ENCODE data around the gene F2RL2. TPM values are rescaled to one million over a fixed set of nuclear protein-coding genes. Genes with fewer than 3 reads are reported as not detected.

F2RL2 gene
- total RNA-seq, 1 donor from 2014 or later: not detected

DNA sequence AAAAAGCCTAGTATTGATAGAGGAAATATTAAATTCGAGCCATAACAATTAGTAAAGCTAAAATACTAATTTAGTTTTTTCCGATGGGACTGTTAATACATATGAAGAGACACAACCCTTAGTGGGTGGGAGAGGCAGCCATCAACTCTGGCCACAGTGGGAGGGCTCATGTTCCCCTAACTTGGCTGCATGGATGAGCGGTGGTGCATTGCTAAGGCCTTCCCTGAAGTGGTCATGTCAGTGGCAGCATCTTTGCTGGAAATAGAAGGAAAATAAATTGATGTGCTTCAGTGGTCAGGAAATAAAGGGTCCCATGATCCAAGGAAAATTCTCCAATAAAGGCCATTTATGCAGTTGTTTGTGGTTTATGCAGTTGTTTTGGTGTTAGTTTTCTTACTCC, 33.9 kb upstream of the F2RL2 start:
- no peak overlapping the region for H3K4me3 Mint-ChIP-seq (ENCODE audit: low read depth)
- no peak overlapping the region for H3K27ac Mint-ChIP-seq
- no peak for DNase-seq (ENCODE audit: low spot score, unreplicated experiment)

DNA sequence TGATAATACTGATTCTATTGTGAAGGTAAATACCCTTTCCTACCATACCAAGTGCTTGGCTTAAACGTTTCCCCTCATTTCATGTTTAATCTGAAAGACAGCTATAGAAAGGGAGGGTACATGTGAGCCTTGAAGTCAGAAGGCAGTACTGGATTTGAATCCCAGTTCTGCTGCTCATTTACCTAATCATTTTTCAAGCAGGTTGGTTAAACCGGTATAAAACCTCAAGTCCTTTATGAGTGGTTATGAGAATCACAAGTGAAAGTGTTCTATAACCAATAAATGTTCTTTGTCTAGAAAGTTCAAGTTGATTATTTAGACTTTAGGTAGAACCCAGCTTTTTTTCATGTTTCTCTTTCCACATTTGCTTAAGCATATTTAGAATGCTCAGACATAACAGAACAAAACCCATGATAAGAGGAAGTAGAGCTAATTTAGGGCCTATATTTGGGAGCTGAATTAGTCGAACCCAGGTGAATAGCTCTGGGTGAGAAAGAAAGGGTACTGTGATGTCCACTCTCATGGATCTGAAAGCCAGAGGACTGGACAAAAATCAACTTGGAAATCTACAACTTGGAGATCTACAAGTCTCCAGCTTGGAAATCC, 29.7 kb upstream of the F2RL2 start:
- Mint-ChIP-seq H3K4me1 (ENCODE audit: low read depth) (peaks cover 2% of the 10 kb centered on the region), H3K27ac (no peak overlapping the region), H3K27me3 (no peaks in the 10 kb centered on the region), H3K36me3 (ENCODE audit: insufficient read depth) (peaks cover 15% of the 10 kb centered on the region), H3K9me3 (ENCODE audit: low read depth) (peaks cover 21% of the 10 kb centered on the region), H3K4me3 (ENCODE audit: low read depth) (no peak overlapping the region)
- TF ChIP-seq, protein P1, sequence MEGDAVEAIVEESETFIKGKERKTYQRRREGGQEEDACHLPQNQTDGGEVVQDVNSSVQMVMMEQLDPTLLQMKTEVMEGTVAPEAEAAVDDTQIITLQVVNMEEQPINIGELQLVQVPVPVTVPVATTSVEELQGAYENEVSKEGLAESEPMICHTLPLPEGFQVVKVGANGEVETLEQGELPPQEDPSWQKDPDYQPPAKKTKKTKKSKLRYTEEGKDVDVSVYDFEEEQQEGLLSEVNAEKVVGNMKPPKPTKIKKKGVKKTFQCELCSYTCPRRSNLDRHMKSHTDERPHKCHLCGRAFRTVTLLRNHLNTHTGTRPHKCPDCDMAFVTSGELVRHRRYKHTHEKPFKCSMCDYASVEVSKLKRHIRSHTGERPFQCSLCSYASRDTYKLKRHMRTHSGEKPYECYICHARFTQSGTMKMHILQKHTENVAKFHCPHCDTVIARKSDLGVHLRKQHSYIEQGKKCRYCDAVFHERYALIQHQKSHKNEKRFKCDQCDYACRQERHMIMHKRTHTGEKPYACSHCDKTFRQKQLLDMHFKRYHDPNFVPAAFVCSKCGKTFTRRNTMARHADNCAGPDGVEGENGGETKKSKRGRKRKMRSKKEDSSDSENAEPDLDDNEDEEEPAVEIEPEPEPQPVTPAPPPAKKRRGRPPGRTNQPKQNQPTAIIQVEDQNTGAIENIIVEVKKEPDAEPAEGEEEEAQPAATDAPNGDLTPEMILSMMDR (IDR thresholded peaks at IDR 0.05; ENCODE audit: unreplicated experiment): no peak
- DNase-seq (ENCODE audit: low spot score, unreplicated experiment): no peak

More for the DNA sequence above, 33.9 kb upstream of the F2RL2 start:
- Mint-ChIP-seq H3K27me3 (no peaks in the 10 kb centered on the region), H3K36me3 (ENCODE audit: insufficient read depth) (peaks cover 4% of the 10 kb centered on the region), H3K9me3 (ENCODE audit: low read depth) (peaks cover 5% of the 10 kb centered on the region), H3K4me1 (ENCODE audit: low read depth) (peaks cover 17% of the 10 kb centered on the region)
- TF ChIP-seq, protein P1 (IDR thresholded peaks at IDR 0.05; ENCODE audit: unreplicated experiment): no peak

DNA sequence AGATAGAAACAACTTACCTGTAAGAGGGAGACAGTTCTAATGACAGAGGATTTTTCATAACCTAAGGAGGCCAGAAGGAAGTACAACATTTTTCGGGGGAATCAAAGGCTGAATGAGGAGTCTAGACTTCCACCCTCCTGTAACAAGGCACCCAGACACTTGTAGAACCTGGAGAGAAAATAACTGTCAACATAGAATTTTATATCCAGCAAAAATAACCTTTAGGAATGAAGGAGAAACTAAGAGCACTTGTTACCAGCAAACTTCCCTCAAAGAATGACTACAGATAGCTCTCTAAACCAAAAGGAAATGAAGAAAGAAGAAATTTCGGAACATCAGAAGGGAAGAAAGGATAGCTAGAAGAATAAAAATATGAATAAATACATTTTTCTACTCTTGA, 25.9 kb upstream of the F2RL2 start:
- TF ChIP-seq, protein P1 (IDR thresholded peaks at IDR 0.05; ENCODE audit: unreplicated experiment): no peak
- no peak for DNase-seq (ENCODE audit: low spot score, unreplicated experiment)
- peaks cover 21% of the 10 kb centered on the region for H3K9me3 Mint-ChIP-seq (ENCODE audit: low read depth)
- H3K27ac Mint-ChIP-seq: no peak overlapping the region
- H3K27me3 Mint-ChIP-seq: no peaks in the 10 kb centered on the region
- no peaks in the 10 kb centered on the region for H3K4me1 Mint-ChIP-seq (ENCODE audit: low read depth)
- H3K36me3 Mint-ChIP-seq (ENCODE audit: insufficient read depth): peaks cover 19% of the 10 kb centered on the region
- H3K4me3 Mint-ChIP-seq (ENCODE audit: low read depth): no peak overlapping the region

DNA sequence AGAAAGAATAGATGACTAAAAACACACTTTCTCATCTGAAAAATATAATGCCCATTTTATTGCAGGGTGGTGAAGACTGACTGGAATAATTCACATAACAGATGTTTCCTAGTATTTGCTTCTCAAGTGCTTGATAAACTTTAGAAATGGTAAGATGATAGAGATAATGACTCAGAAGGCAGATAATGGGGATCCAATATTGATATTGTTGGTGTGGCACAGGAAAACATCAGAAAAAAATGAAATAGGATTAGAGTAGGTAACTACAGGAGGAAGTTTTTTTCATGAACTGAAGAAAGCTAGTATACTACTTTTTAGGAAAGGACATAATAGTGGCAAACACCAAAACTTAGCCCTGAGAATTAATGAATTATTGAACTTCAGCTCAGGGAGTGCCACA, 20.2 kb upstream of the F2RL2 start:
- H3K4me1 Mint-ChIP-seq (ENCODE audit: low read depth): no peaks in the 10 kb centered on the region
- TF ChIP-seq, protein P1 (IDR thresholded peaks at IDR 0.05; ENCODE audit: unreplicated experiment): no peak
- peaks cover 7% of the 10 kb centered on the region for H3K36me3 Mint-ChIP-seq (ENCODE audit: insufficient read depth)
- no peaks in the 10 kb centered on the region for H3K27me3 Mint-ChIP-seq
- no peak overlapping the region for H3K4me3 Mint-ChIP-seq (ENCODE audit: low read depth)
- H3K9me3 Mint-ChIP-seq (ENCODE audit: low read depth): peaks cover 3% of the 10 kb centered on the region
- DNase-seq (ENCODE audit: low spot score, unreplicated experiment): no peak
- no peak overlapping the region for H3K27ac Mint-ChIP-seq

DNA sequence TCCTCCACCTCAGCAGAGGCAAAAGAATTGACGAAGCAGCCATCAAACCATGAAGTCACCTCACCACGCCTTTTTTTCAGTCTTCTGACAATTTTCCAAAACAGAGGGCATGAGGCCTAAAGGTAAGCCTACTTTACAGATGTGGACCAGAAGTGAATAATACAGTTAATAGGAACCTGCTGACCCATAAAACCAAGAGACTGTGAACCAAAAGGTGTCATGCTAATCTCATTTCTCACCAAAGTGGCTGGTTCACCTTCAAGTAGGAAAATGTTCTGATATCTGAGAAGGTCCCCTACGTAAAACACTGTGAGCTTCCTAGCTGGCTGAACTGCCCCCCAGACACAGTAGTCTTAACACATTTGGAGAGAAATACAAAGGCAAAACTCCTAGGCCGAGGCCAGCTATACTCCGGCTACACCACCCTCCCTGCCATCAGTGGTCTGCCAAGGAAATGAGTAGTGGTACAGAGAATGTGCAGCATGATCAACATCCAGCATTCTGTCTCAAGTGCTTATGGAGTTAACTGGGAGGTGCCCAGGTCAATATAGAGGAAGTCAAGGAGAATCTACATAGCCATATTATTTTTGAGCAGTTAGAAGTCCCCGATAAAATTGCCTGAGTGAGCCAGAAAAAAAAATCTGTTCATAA, 19.3 kb upstream of the F2RL2 start:
- no peaks in the 10 kb centered on the region for H3K4me1 Mint-ChIP-seq (ENCODE audit: low read depth)
- no peak overlapping the region for H3K4me3 Mint-ChIP-seq (ENCODE audit: low read depth)
- no peaks in the 10 kb centered on the region for H3K27me3 Mint-ChIP-seq
- no peak overlapping the region for H3K27ac Mint-ChIP-seq
- H3K36me3 Mint-ChIP-seq (ENCODE audit: insufficient read depth): peaks cover 3% of the 10 kb centered on the region
- TF ChIP-seq, protein P1 (IDR thresholded peaks at IDR 0.05; ENCODE audit: unreplicated experiment): no peak
- H3K9me3 Mint-ChIP-seq (ENCODE audit: low read depth): no peaks in the 10 kb centered on the region
- DNase-seq (ENCODE audit: low spot score, unreplicated experiment): no peak

Data from progenitor cell of endocrine pancreas (in vitro differentiated cells).